K562 (cell line): ENCODE measurements around the gene POLR3C. TPM values are rescaled to one million over a fixed set of nuclear protein-coding genes. Genes with fewer than 3 reads are reported as not detected.
A peak's percentile ranks its signal among the peaks of the same experiment; 100 is the strongest.

ENCODE experiments used
- ATAC-seq: fragments of 200-7000 bp; cut with Tn5 transposase; 3 replicates; pipeline ENCODE4 v1.9.1; 2020; ENCODE audit warnings: moderate library complexity
- BruUV-seq: library from RNA; stranded (reverse); fragments of 400-500 nt; replicated peaks from 2 replicates; lab custom pipeline; 2021; lab: Mats Ljungman, UMichigan
- CTCF ChIA-PET: fragments of 300-600 bp; formaldehyde crosslinking; extraction: SDS; loops from one replicate; lab custom pipeline; 2021; ENCODE audit warnings: low intra/inter-chr PET ratio; lab: Yijun Ruan, JAX
- POLR2A ChIA-PET: fragments of 300-600, 350-650 bp; sonication (Branson Sonifier 250); formaldehyde crosslinking; extraction: SDS; loops from one replicate; lab custom pipeline; 2021; ENCODE audit warnings: antibody characterized with exemption, inconsistent platforms; lab: Yijun Ruan, JAX
- DNase-seq, 4 experiments: peaks; one replicate each; pipeline versions ENCODE4 v3.0.0 to v3.0.0-alpha.2; 2011 to 2018; ENCODE audit warnings: low spot score in 3 of 4, mixed read lengths in 3 of 4; ENCODE audit errors: extremely low read depth in 1 of 4
- FAIRE-seq: peaks from 2 replicates; lab custom pipeline; 2011; peaks lifted over from hg19 to GRCh38; lab: Jason Lieb, UNC
- H2AFZ ChIP-seq: 2 replicates; pipeline ENCODE4 v1.6.0; 2011; ENCODE audit warnings: low read depth, low read length, control low read depth, inconsistent platforms
- H3K27ac ChIP-seq: fragments of 200-600 bp; 3 replicates; pipeline ENCODE4 v1.8.0; 2011; ENCODE audit warnings: low read depth, mild to moderate bottlenecking, control low read depth, inconsistent platforms, low read length, moderate library complexity, mixed read lengths; ENCODE audit errors: extremely low read depth
- H3K27me3 ChIP-seq, 2 experiments: fragments of 300-600 bp in 1 of 2; 2 replicates in 1 of 2; 3 replicates in 1 of 2; pipeline versions ENCODE4 v1.6.0 to v1.8.0; 2011; ENCODE audit warnings: inconsistent platforms in 2 of 2, low read length in 2 of 2, mild to moderate bottlenecking in 1 of 2, mixed read lengths in 1 of 2, moderate library complexity in 1 of 2; ENCODE audit not compliant: control insufficient read depth in 2 of 2, insufficient read depth in 2 of 2
- H3K36me3 ChIP-seq: fragments of 300-600 bp; 3 replicates; pipeline ENCODE4 v1.8.0; 2011; ENCODE audit warnings: mild to moderate bottlenecking, low read length, inconsistent platforms; ENCODE audit not compliant: control insufficient read depth, insufficient read depth
- H3K4me1 ChIP-seq, 2 experiments: fragments of 200-600 bp in 1 of 2; replicated peaks in 1 of 2; 2 replicates in 1 of 2; 3 replicates in 1 of 2; pipeline versions ENCODE4 v1.5.1 to v1.8.0; 2011; ENCODE audit warnings: inconsistent platforms in 2 of 2, low read length in 2 of 2, mild to moderate bottlenecking in 1 of 2, mixed read lengths in 1 of 2, moderate library complexity in 1 of 2; ENCODE audit not compliant: control insufficient read depth in 2 of 2, insufficient read depth in 2 of 2
- H3K4me2 ChIP-seq: 2 replicates; pipeline ENCODE4 v1.6.1; 2011; ENCODE audit warnings: low read length, control low read depth, inconsistent platforms, mixed read lengths; ENCODE audit not compliant: insufficient read depth
- H3K4me3 ChIP-seq: fragments of 200-600 bp; sonication (generic), shearing (Covaris generic); 2 replicates; pipeline ENCODE4 v1.5.1; 2016; ENCODE audit warnings: control low read depth, inconsistent platforms
- H3K79me2 ChIP-seq: fragments of 200-600 bp; 3 replicates; pipeline ENCODE4 v1.8.0; 2011; ENCODE audit warnings: low read length, inconsistent platforms; ENCODE audit not compliant: control insufficient read depth, insufficient read depth
- H3K9ac ChIP-seq, 2 experiments: 2 replicates each; pipeline versions ENCODE4 v1.6.0 to v1.6.1; 2011; ENCODE audit warnings: low read depth in 2 of 2, low read length in 2 of 2, control low read depth in 1 of 2, inconsistent platforms in 1 of 2, mild to moderate bottlenecking in 1 of 2, mixed read lengths in 1 of 2; ENCODE audit not compliant: insufficient read depth in 1 of 2
- H3K9me1 ChIP-seq: one replicate; pipeline ENCODE4 v1.6.0; 2011; ENCODE audit warnings: inconsistent platforms, mild to moderate bottlenecking, low read length, moderate library complexity; ENCODE audit not compliant: control insufficient read depth, insufficient read depth
- H3K9me3 ChIP-seq: replicated peaks from 2 replicates; pipeline ENCODE4 v1.5.1; 2011; ENCODE audit warnings: low read depth, low read length, inconsistent platforms; ENCODE audit not compliant: control insufficient read depth, insufficient read depth
- H4K20me1 ChIP-seq: replicated peaks from 2 replicates; pipeline ENCODE4 v1.6.1; 2011; ENCODE audit warnings: low read length, inconsistent platforms, mixed read lengths; ENCODE audit not compliant: control insufficient read depth, insufficient read depth
- ARID1B ChIP-seq: fragments of 450-650 bp; IDR thresholded peaks from 2 replicates; pipeline ENCODE4 v1.6.1; 2016; ENCODE audit warnings: antibody characterized with exemption, mild to moderate bottlenecking, inconsistent platforms
- CHD4 ChIP-seq: fragments of 200-600 bp; sonication (generic); IDR thresholded peaks from 3 replicates; pipeline ENCODE4 v1.6.1; 2012; ENCODE audit warnings: low read depth, mild to moderate bottlenecking, mixed read lengths, low read length, inconsistent platforms; ENCODE audit not compliant: insufficient read depth, insufficient replicate concordance, poor library complexity, severe bottlenecking
- FIP1L1 ChIP-seq: fragments of 200-400 bp; formaldehyde crosslinking; IDR thresholded peaks from 2 replicates; pipeline ENCODE4 v1.6.1; 2018; ENCODE audit warnings: mild to moderate bottlenecking, low read depth, low read length; ENCODE audit not compliant: poor library complexity, severe bottlenecking
- FOSL1 ChIP-seq: fragments of 200-800 bp; sonication (Bioruptor generic); conservative IDR thresholded peaks from 2 replicates; pipeline ENCODE4 v1.6.1; 2016; ENCODE audit warnings: missing genetic modification characterization, missing compliant biosample characterization
- FOXJ3 ChIP-seq: sonication (generic); formaldehyde crosslinking; IDR thresholded peaks from 2 replicates; pipeline ENCODE4 v1.4.0; 2020; ENCODE audit warnings: mild to moderate bottlenecking, missing genetic modification reagents
- GABPA ChIP-seq: fragments of 200-800 bp; sonication (Bioruptor generic); conservative IDR thresholded peaks from 2 replicates; pipeline ENCODE4 v1.6.1; 2016; ENCODE audit warnings: low read depth, missing genetic modification characterization, missing compliant biosample characterization
- HNRNPH1 ChIP-seq: fragments of 200-400 bp; formaldehyde crosslinking; optimal IDR thresholded peaks from 2 replicates; pipeline ENCODE3; 2017; ENCODE audit warnings: low read depth, mild to moderate bottlenecking, low read length, moderate library complexity
- KDM1A ChIP-seq, 2 experiments: fragments of 450-650 bp; IDR thresholded peaks; 2 replicates each; pipeline ENCODE4 v1.6.1; 2016; ENCODE audit warnings: mild to moderate bottlenecking in 2 of 2
- KDM5B ChIP-seq: fragments of 200-600 bp; sonication (generic); IDR thresholded peaks from 2 replicates; pipeline ENCODE4 v1.6.1; 2012; ENCODE audit warnings: low read depth, mild to moderate bottlenecking, moderate library complexity, low read length, control low read depth, inconsistent platforms; ENCODE audit not compliant: insufficient replicate concordance
- MCM3 ChIP-seq: fragments of 450-650 bp; IDR thresholded peaks from 2 replicates; pipeline ENCODE4 v1.6.1; 2016
- MTA2 ChIP-seq: fragments of 450-650 bp; IDR thresholded peaks from 2 replicates; pipeline ENCODE4 v1.6.1; 2016; ENCODE audit warnings: low read depth
- PCBP1 ChIP-seq: fragments of 200-400 bp; formaldehyde crosslinking; IDR thresholded peaks from 2 replicates; pipeline ENCODE4 v1.6.1; 2018; ENCODE audit warnings: mild to moderate bottlenecking, low read depth, low read length; ENCODE audit not compliant: poor library complexity, severe bottlenecking
- PKNOX1 ChIP-seq: fragments of 450-650 bp; IDR thresholded peaks from 2 replicates; pipeline ENCODE4 v1.6.1; 2016
- POLR2B ChIP-seq: fragments of 450-650 bp; IDR thresholded peaks from 2 replicates; pipeline ENCODE4 v1.6.1; 2018; ENCODE audit warnings: low read depth; ENCODE audit not compliant: partially characterized antibody
- SMARCE1 ChIP-seq: fragments of 450-650 bp; IDR thresholded peaks from 2 replicates; pipeline ENCODE4 v1.7.1; 2016; ENCODE audit warnings: mild to moderate bottlenecking
- THRAP3 ChIP-seq: fragments of 450-650 bp; IDR thresholded peaks from 2 replicates; pipeline ENCODE4 v1.6.1; 2016; ENCODE audit warnings: mild to moderate bottlenecking, inconsistent platforms, borderline replicate concordance
- ZEB2 ChIP-seq: fragments of 450-650 bp; IDR thresholded peaks from 2 replicates; pipeline ENCODE4 v1.6.1; 2016
- ZFP1 ChIP-seq: fragments of 450-650 bp; formaldehyde crosslinking; IDR thresholded peaks from 2 replicates; pipeline ENCODE4 v1.4.0; 2020; ENCODE audit warnings: mild to moderate bottlenecking, mixed read lengths
- WGBS: fragments of 100-300 bp; shearing (Covaris generic); methylation state at CpG from one replicate; pipeline ENCODE4 v1.1.6; 2016; ENCODE audit warnings: low coverage, mixed read lengths; ENCODE audit not compliant: insufficient coverage; ENCODE audit errors: missing lambda C conversion rate; 5-methylcytosine and 5-hydroxymethylcytosine counted together
- in situ Hi-C: fragments of 300-500 bp; cut with MboI; formaldehyde crosslinking; loops from 4 replicates; pipeline ENCODE4 v1.15.0; 2018; ENCODE audit warnings: inconsistent platforms, mixed read lengths
- intact Hi-C: fragments of 100-400 bp; cut with micrococcal nuclease; formaldehyde crosslinking; loops from 2 replicates; pipeline ENCODE4 v1.14.2; 2022
- polyA plus RNA-seq, 8 experiments: library from polyadenylated mRNA; depleted of rRNA in 4 of 8; stranded (reverse) in 5 of 8; unstranded in 3 of 8; fragments of >200 nt; fragmentation: Nextera tagmentation in 2 of 8; fragmentation: Illumina TruSeq in 1 of 8; extraction: Ambion mirVana in 2 of 8; extraction: Trizol in 1 of 8; gene quantifications; 2 replicates each; pipeline versions ENCODE4 v1.2.1 to v1.2.3, GENCODE V29; 2011 to 2014; ENCODE audit warnings: inconsistent platforms in 1 of 8, missing spikeins in 1 of 8
- total RNA-seq, 7 experiments: library from RNA; depleted of rRNA in 6 of 7; stranded (reverse); fragments of >200 nt in 6 of 7; fragmentation: Illumina TruSeq in 2 of 7; extraction: Trizol in 2 of 7; gene quantifications; 2 replicates each; pipeline versions ENCODE4 v1.2.1 to v1.2.3, GENCODE V29; 2011 to 2021; ENCODE audit warnings: low replicate concordance in 1 of 7
- TF ChIP-seq, protein P1 (sequence below): sonication (generic); formaldehyde crosslinking; IDR thresholded peaks from 2 replicates; pipeline ENCODE4 v1.8.1; 2023; ENCODE audit warnings: mild to moderate bottlenecking, missing genetic modification reagents
- TF ChIP-seq, protein P2 (sequence below): fragments of 200-800 bp; sonication (Bioruptor generic); IDR thresholded peaks from 2 replicates; pipeline ENCODE4 v1.6.1; 2017; ENCODE audit warnings: missing genetic modification characterization, missing compliant biosample characterization

POLR3C gene
- total and polyA plus RNA-seq, 9 of the 15 experiments (the other 6 are each of a cell fraction or from before 2014, with no cell fraction given): 19.7 to 64.1 (median 45.2) TPM

DNA sequence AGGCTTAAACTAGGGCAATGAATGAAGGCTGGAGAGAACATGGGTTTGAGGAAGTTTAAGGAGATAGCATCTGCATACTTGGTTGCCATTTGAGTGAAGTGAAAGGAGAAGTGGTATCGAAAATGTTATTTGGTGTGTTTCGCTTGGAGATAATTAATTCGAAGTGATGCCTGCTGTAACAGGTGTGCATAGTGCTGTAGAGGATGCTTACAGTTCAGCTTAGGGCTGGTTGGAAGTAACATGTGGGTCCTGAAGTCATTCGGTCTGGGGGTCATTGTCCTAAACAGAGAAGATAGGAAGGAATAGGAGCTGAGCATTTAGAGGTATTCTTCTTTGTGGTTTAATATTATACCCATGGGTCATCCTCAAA lies 21.1 kb downstream of the POLR3C start:
- H3K9ac ChIP-seq: peak overlapping the region; percentile 68 to 93
- peak overlapping the region; percentile 96 for H2AFZ ChIP-seq
- H3K4me2 ChIP-seq: peak overlapping the region; percentile 82
- no peaks in the 10 kb centered on the region for H3K27me3 ChIP-seq
- H3K79me2 ChIP-seq: no peaks in the 10 kb centered on the region
- FAIRE-seq (no peak), ATAC-seq (peak; percentile 48), DNase-seq (peak in 2 of 4 experiments; percentile 21 to 29)
- intact Hi-C loops (loop anchor here (1.0 to 5.0 kb wide), 5 partner anchors 14 to 168 kb away; partner anchors contain the start of genes ITGA10 and PIAS3), in situ Hi-C loops (loop anchor here (5.0 kb wide), 1 partner anchor 167 kb away; no protein-coding TSS in a partner anchor)
- no TSS peak for BruUV-seq
- H3K4me3 ChIP-seq: peak overlapping the region; percentile 54
- H3K9me1 ChIP-seq: no peaks in the 10 kb centered on the region
- peak overlapping the region; percentile 59; the same call in 2 of the 3 replicates for H3K27ac ChIP-seq
- WGBS: 6% methylated on average over 4 of the region's 4 CpGs
- H3K9me3 ChIP-seq: no peaks in the 10 kb centered on the region
- CTCF ChIA-PET: interaction anchor here (0.5 to 2.5 kb wide), 5 partner anchors 41 to 168 kb away, joined by 3 to 16 read pairs (median 6); partner anchors contain the start of genes ANKRD35 and ITGA10
- H3K36me3 ChIP-seq: peaks cover 52% of the 10 kb centered on the region
- POLR2A ChIA-PET: interaction anchor here (0.7 to 6.8 kb wide), 19 partner anchors 11 to 207 kb away, joined by 3 to 40 read pairs (median 5); partner anchors contain the start of genes ANKRD34A, PIAS3, POLR3GL and RBM8A
- no peaks in the 10 kb centered on the region for H4K20me1 ChIP-seq
- H3K4me1 ChIP-seq: peaks cover 7 to 20% of the 10 kb centered on the region in 2 experiments; a peak in 4 of 5 replicates
- no peak for TF ChIP-seq MCM3
- TF ChIP-seq, protein P1, sequence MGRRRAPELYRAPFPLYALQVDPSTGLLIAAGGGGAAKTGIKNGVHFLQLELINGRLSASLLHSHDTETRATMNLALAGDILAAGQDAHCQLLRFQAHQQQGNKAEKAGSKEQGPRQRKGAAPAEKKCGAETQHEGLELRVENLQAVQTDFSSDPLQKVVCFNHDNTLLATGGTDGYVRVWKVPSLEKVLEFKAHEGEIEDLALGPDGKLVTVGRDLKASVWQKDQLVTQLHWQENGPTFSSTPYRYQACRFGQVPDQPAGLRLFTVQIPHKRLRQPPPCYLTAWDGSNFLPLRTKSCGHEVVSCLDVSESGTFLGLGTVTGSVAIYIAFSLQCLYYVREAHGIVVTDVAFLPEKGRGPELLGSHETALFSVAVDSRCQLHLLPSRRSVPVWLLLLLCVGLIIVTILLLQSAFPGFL (CRISPR knock-in tag): 0 out of 2 replicates have a peak, but pooled peaks have one; percentile 40
- peak; percentile 13; the same call in 1 of the 2 replicates for TF ChIP-seq ZEB2
- 0 out of 4 replicates have a peak, but pooled peaks of 1 of the 2 experiments have one; percentile 35 for TF ChIP-seq KDM1A (IDR thresholded peaks at IDR 0.05)
- 0 out of 2 replicates have a peak, but pooled peaks have one; percentile 10 for TF ChIP-seq MTA2
- peak; percentile 23; the same call in 1 of the 2 replicates for TF ChIP-seq ARID1B
- TF ChIP-seq, protein P2, sequence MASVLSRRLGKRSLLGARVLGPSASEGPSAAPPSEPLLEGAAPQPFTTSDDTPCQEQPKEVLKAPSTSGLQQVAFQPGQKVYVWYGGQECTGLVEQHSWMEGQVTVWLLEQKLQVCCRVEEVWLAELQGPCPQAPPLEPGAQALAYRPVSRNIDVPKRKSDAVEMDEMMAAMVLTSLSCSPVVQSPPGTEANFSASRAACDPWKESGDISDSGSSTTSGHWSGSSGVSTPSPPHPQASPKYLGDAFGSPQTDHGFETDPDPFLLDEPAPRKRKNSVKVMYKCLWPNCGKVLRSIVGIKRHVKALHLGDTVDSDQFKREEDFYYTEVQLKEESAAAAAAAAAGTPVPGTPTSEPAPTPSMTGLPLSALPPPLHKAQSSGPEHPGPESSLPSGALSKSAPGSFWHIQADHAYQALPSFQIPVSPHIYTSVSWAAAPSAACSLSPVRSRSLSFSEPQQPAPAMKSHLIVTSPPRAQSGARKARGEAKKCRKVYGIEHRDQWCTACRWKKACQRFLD (CRISPR knock-in tag): 0 out of 2 replicates have a peak, but pooled peaks have one; percentile 33
- TF ChIP-seq THRAP3: 0 out of 2 replicates have a peak, but pooled peaks have one; percentile 45
- no peak for TF ChIP-seq CHD4
- no peak for TF ChIP-seq HNRNPH1
- TF ChIP-seq KDM5B: peak; percentile 11
- TF ChIP-seq ZFP1 (CRISPR knock-in tag): no peak
- TF ChIP-seq FOSL1 (tag): no peak
- TF ChIP-seq SMARCE1: peak; percentile 29; the same call in 1 of the 2 replicates
- TF ChIP-seq POLR2B: peak; percentile 1
- TF ChIP-seq GABPA (tag): no peak
- TF ChIP-seq FIP1L1: no peak
- TF ChIP-seq FOXJ3 (CRISPR knock-in tag): no peak
- no peak for TF ChIP-seq PCBP1
- peak; percentile 7; the same call in 1 of the 2 replicates for TF ChIP-seq PKNOX1
